Measurements from ENCODE around the gene LSM10.
A peak's percentile ranks its signal among the peaks of the same experiment; 100 is the strongest.

The LSM10 gene

DNA sequence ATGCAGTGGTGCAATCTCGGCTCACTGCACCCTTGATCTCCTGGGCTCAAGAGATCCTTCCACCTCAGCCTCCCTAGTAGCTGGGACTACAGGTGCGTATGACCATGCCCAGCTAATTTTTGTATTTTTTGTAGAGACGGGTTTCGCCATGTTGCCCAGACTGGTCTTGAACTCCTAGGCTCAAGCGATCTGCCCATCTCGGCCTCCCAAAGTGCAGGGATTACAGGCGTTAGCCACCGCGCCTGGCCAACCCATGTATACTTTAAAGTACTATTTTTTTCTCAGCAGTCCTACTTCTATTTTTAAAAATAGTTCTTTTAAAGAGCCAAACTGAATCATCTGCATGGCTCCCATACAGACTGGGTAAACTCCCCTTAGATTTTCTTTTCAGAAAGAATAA, 15.5 kb downstream of the LSM10 start:
- DNase-seq: no peak

- DNase-seq: no peak
These were observed 16.3 kb downstream of the LSM10 start for GRCh38 chr1:36381405-36381804.

DNA sequence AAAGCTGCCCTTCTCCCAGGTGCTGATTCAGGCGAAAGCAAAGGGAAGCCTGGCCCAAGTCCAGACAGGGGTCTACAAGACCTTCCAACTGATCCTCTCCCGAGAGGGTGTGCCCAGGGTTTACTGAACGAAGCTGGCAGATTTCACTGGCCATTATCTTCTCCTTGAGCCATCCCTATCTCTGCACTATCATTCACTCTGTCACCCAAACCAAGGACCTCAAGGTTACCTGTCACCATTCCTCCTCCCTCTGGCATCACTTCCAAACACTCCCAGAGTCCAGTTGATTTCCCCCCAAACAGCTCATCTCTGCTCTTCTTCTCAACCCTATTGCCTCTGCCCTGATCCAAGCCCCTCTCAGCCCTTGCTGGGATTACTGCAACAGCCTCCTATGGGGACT, 16.9 kb downstream of the LSM10 start:
- DNase-seq: no peak

DNA sequence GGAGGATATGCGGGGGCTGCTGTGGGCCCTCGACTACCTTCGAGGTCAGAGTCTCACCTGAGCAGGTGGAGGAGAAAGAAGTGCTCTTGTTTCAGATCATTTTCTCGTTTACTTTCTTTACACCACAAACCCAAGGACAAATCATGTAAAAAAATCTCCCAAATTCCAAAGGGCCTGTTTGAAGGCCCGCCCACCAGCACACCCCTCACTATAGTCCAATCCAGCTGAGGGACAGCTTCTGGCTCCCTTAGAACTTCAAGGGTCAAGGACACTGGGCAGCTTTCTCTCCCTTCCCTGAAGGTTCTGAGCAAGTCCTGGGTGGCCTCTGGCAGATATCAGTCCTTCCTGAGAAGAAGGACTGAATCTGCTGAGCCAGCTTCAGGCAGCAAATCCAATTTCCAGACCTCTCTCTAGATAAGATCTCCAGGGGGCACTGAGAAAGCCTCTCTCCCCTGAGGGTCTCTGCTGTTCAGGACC, 17.5 kb downstream of the LSM10 start:
- DNase-seq: no peak

- no peak for DNase-seq
These were observed 19.8 kb downstream of the LSM10 start for GRCh38 chr1:36377791-36378492.

DNA sequence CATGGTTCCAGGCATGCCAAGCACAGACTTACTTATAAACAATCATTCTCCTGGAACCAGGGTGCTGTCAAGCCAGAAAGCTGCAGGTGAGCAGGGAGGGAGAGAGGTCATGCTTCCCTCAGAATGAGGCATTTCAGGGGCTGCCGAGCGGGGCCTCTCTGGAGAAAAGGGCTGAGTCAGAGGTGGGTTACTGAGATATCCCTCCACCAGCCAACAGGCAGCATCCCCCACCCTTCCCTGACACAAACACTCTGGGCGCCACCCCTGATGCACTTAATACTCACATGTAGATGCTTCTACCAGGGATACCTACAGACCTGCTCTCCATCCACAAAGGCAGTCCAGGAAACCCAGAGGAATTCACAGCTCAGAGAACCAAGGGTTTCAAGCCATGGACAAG, 25.1 kb downstream of the LSM10 start:
- DNase-seq: no peak

DNA sequence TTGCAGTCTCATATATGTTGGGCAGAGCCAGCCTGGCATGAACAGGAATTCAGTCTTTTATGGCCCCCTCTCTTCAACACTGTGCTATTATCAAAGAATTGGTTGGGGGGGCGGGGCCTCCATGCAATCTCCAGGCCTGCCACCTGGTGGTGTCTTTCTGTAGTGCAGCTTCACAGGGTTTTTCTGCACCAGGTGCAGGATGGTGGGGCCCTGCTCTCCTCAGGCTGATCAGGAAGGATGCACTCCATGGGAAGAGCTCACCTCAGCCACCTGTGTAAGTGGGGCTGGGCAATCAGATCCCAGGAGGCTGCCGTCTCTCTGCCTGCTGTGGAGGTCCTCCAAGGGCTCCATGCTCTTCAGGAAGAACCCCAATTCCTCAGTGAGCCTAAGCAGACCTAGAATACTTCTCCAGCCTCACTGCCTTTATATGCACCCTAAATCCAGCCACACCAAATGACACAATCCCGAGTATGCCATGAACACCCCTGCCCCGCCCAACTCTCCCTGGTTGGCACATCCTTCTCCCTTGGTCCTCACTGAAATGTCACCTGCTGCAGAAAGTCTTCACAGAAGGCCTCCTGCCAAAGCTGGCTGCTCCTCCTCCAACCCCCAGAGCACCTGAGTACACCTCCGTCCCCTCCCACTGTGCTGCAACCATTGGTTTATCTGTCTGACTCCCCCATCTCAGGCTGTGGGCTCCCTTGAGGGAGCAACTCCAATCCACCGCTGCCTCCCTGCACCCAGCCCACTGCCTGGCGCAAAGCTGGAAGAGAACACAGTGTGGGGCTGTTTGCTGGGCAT, 28.4 kb downstream of the LSM10 start:
- peak; percentile 71 for DNase-seq

DNA sequence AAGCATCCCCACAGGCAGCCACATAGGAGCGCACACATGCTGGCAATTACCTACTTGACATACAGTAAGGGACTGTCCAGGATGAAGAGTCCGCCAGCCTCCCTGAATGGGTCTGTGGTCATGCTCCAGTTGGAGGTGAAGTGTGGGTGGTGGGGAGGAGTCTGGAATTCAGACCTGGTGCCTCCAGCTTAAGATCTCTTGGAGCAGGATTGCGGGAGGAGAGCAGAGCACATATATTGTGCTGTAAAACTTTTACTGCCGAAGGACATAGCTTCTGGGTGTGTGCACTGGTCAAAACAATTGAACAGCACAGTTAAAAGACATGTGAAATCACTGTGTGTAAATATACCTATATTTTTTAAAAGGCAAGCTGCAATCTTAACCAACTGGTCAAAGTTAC, 29.9 kb downstream of the LSM10 start:
- no peak for DNase-seq

DNA sequence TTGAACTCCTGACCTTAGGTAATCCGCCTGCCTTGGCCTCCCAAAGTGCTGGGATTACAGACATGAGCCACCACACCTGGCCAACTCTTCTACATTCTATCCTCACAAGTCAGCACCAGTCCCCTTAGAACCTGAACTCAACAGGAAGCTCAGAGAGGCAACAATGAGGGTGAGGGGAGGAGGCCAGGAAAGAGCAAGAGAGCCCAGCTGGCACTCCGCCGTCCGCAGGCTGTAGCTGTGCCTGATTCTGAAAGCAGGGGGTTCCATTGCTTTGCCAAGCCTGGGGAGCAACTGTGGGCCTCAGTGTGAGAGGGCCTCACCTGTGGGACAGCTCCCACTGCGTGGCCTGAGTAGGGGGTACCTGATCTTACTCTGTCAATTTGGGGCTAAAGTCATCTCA, 30.6 kb downstream of the LSM10 start:
- DNase-seq: no peak

DNA sequence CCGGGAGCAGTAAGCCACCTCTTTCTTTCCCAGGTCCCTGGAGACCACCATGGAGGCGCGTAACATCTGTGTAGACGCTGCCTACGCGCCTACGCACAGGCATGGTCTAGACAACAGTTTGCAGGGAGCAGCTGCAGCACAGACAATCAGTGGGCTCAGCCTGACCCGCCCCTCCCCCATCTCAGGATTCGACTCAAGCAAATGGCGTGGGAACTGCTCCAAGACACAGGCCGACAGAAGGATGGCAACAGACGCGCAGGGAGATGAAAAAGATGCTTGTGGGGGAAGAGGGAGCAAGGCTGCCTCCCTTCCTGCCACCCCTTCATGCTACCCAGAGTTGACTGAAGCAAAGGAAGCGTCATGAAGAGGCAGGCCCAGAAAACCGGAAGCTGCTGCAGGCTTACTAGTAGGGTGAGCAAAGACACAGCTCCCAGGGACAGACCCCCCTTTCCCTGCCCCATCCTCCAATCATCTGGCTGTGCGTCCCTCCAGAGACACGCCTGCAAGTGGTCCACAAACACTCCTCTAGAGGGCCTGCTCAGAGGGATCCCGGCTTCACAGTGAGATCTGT, 31.5 kb downstream of the LSM10 start:
- DNase-seq: no peak

GRCh38 chr1:36365381-36365780, 32.3 kb downstream of the LSM10 start:
- no peak for DNase-seq

- DNase-seq: no peak
These were observed 37.7 kb downstream of the LSM10 start for GRCh38 chr1:36359911-36360550.

- no peak for DNase-seq
These were observed 38.3 kb downstream of the LSM10 start for GRCh38 chr1:36359383-36359782.

DNA sequence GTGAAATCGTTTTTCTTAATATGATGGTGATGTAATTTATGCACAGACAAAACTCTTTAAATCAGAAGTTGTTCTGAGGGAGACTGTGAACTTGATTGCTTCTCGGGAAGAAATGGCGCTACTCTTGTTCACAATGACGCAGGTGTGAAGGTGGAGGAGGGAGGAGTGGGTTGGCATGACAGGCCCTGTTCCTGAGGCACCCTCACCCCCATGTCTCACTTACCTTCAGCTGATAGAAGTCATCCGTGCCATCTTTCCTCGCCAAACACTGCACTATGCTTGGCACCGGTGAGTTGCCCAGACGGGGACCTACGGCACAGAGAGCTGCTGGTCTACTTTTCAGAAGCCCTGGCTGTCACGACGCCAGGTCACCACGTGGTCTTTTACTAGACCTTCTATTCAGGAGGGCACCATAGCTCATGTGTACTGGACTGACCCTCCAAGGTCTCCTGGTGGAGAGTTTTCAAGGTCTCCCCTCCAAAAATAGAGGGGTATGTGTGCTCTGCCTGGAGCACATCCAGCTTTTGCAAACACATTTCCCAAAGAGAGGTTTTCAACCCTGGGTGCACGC, 39.1 kb downstream of the LSM10 start:
- no peak for DNase-seq

DNA sequence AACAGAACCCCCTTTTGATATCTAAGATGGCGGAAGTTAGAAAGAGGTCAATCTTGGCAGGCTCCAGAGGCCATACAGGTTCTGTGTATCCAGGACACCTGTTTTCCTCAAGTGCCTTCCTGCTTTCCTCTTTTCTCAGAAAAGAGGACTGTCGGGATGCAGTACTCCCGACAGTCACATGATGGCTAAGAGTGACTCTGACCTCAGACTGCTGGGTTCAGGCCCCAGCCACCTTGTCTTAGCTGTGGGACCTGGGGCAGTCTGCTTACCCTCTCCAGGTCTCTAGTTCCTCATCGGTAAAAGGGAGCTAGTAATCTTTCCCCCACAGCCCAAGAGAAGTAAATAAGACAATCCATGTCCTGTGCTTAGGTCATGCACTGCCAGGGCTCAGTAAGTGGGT, 41.9 kb downstream of the LSM10 start:
- no peak for DNase-seq

GRCh38 chr1:36354486-36354885, 43.2 kb downstream of the LSM10 start:
- DNase-seq: no peak

GRCh38 chr1:36352910-36353878, 44.5 kb downstream of the LSM10 start:
- no peak for DNase-seq

DNA sequence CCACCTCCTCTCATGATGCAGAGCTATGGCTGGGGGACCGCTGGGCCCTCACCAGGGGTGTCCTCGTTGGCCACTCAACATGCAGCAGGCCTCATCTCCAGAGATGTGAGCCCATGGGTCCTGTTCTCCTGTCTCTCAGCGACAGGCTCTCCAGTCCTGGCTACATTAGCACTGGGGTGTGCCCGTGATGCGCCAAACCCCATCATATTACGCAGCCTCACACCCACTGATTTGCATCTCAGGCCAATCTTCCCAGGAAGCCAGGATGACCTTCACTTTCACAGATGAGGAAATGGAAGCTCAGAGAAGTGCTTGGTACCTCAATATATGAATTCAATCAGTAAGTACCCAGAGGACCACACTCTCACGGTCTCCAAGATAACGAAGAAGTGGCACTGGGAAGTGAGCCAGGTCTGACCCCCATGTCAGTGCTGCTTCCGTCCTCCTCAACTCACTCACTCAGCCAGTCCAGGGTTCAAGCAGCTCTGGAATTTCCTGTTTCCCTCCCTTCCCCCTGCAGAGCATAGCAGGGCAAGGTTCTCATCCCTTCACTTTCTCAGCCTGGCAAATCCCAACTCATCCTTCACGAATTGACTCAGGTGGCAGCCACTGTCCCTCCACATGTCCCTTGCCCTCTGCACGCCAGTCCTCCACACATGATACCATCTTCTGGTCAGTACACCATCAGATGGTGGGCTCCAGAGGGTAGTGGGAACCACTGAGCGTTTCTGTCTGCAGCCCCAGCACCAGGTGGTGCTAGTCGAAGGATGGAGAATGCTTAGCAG, 45.4 kb downstream of the LSM10 start:
- DNase-seq: no peak

- no peak for DNase-seq
These were observed 46.3 kb downstream of the LSM10 start for GRCh38 chr1:36351227-36351977.

GRCh38 chr1:36350659-36351226, 47.0 kb downstream of the LSM10 start:
- DNase-seq: no peak
